Neutrophil (primary cell): Measurements from ENCODE around the gene LYZL1.

ENCODE experiments used
- H3K27ac ChIP-seq: fragments of 200-600 bp; sonication (generic); 2 replicates; pipeline ENCODE4 v1.5.1; 2016; ENCODE audit warnings: mild to moderate bottlenecking, moderate library complexity
- H3K27me3 ChIP-seq: fragments of 200-600 bp; sonication (generic); 2 replicates; pipeline ENCODE4 v1.6.0; 2016; ENCODE audit warnings: mild to moderate bottlenecking
- H3K36me3 ChIP-seq: fragments of 200-600 bp; sonication (generic); 2 replicates; pipeline ENCODE4 v1.5.1; 2017
- H3K4me1 ChIP-seq, 2 experiments: fragments of 200-600 bp in 1 of 2; sonication (generic) in 1 of 2; 1 replicate in 1 of 2; 2 replicates in 1 of 2; pipeline versions ENCODE4 v1.5.1 to v1.6.1; 2013 to 2016; ENCODE audit warnings: low read depth in 1 of 2, low read length in 1 of 2, mild to moderate bottlenecking in 1 of 2, moderate library complexity in 1 of 2; ENCODE audit not compliant: control insufficient read depth in 1 of 2, insufficient read depth in 1 of 2
- H3K4me3 ChIP-seq, 2 experiments: fragments of 200-600 bp in 1 of 2; sonication (generic) in 1 of 2; 1 replicate in 1 of 2; 2 replicates in 1 of 2; pipeline ENCODE4 v1.5.1; 2013 to 2016; ENCODE audit warnings: low read depth in 1 of 2, low read length in 1 of 2, mild to moderate bottlenecking in 1 of 2, moderate library complexity in 1 of 2
- H3K9me3 ChIP-seq: fragments of 200-600 bp; sonication (generic); 2 replicates; pipeline ENCODE4 v1.5.1; 2016
- CTCF ChIP-seq: fragments of 200-600 bp; sonication (generic); IDR thresholded peaks from 2 replicates; pipeline ENCODE4 v1.5.1; 2016; ENCODE audit warnings: antibody characterized with exemption

Gene LYZL1

GRCh38 chr10:29313071-29313470 lies 24.2 kb downstream of the LYZL1 start:
- Histone ChIP-seq H3K4me1 (no peaks in the 10 kb centered on the region), H3K4me3 (no peak overlapping the region), H3K27ac (no peak overlapping the region), H3K9me3 (no peaks in the 10 kb centered on the region), H3K27me3 (peaks cover 12% of the 10 kb centered on the region), H3K36me3 (no peaks in the 10 kb centered on the region)
- no peak for TF ChIP-seq CTCF

- H3K4me1 ChIP-seq = no peaks in the 10 kb centered on the region
- no peaks in the 10 kb centered on the region for H3K36me3 ChIP-seq
- no peak overlapping the region for H3K27ac ChIP-seq
- peaks cover 29% of the 10 kb centered on the region for H3K27me3 ChIP-seq
- no peak for TF ChIP-seq CTCF
- no peak overlapping the region for H3K4me3 ChIP-seq
- H3K9me3 ChIP-seq = no peaks in the 10 kb centered on the region
Measured at GRCh38 chr10:29314726-29315125, 25.9 kb downstream of the LYZL1 start.

GRCh38 chr10:29315814-29316213 lies 26.9 kb downstream of the LYZL1 start:
- no peaks in the 10 kb centered on the region for H3K4me1 ChIP-seq
- no peaks in the 10 kb centered on the region for H3K9me3 ChIP-seq
- H3K27me3 ChIP-seq = peaks cover 40% of the 10 kb centered on the region
- H3K36me3 ChIP-seq = no peaks in the 10 kb centered on the region
- TF ChIP-seq CTCF = no peak
- no peak overlapping the region for H3K27ac ChIP-seq
- no peak overlapping the region for H3K4me3 ChIP-seq

GRCh38 chr10:29316308-29317026 lies 27.6 kb downstream of the LYZL1 start:
- Histone ChIP-seq H3K27ac (no peak overlapping the region), H3K36me3 (no peaks in the 10 kb centered on the region), H3K9me3 (no peaks in the 10 kb centered on the region), H3K27me3 (peaks cover 42% of the 10 kb centered on the region), H3K4me3 (no peak overlapping the region), H3K4me1 (no peaks in the 10 kb centered on the region)
- TF ChIP-seq CTCF = no peak

- TF ChIP-seq CTCF = no peak
- H3K9me3 ChIP-seq = no peaks in the 10 kb centered on the region
- H3K4me1 ChIP-seq = no peaks in the 10 kb centered on the region
- no peaks in the 10 kb centered on the region for H3K36me3 ChIP-seq
- H3K4me3 ChIP-seq = no peak overlapping the region
- peaks cover 42% of the 10 kb centered on the region for H3K27me3 ChIP-seq
- no peak overlapping the region for H3K27ac ChIP-seq
Measured at GRCh38 chr10:29317027-29317420, 28.2 kb downstream of the LYZL1 start.
